Fibroblast of lung (primary cell): Measurements from ENCODE around the gene IL1RAPL2. TPM values are rescaled to one million over a fixed set of nuclear protein-coding genes. Genes with fewer than 3 reads are reported as not detected.
A peak's percentile ranks its signal among the peaks of the same experiment; 100 is the strongest.

Experiments
- DNase-seq, 2 donors: peaks; one replicate each; pipeline versions ENCODE4 v3.0.0 to v3.0.0-alpha.2; 2010; ENCODE audit warnings: low read depth in 2 of 2
- H2AFZ ChIP-seq: 2 replicates; pipeline ENCODE4 v1.5.1; 2012; ENCODE audit warnings: low read length, control low read depth, inconsistent platforms
- H3K27ac ChIP-seq: 2 replicates; pipeline ENCODE4 v1.5.1; 2011; ENCODE audit warnings: low read length, control low read depth; ENCODE audit not compliant: insufficient read depth
- H3K27me3 ChIP-seq: 2 replicates; pipeline ENCODE4 v1.5.1; 2011; ENCODE audit warnings: mild to moderate bottlenecking, low read length; ENCODE audit not compliant: control insufficient read depth, insufficient read depth
- H3K36me3 ChIP-seq: 2 replicates; pipeline ENCODE4 v1.5.1; 2011; ENCODE audit warnings: low read length; ENCODE audit not compliant: control insufficient read depth, insufficient read depth
- H3K4me1 ChIP-seq: 2 replicates; pipeline ENCODE4 v1.5.1; 2011; ENCODE audit warnings: low read length; ENCODE audit not compliant: control insufficient read depth, insufficient read depth; ENCODE audit errors: extremely low read depth
- H3K4me2 ChIP-seq: 2 replicates; pipeline ENCODE4 v1.5.1; 2011; ENCODE audit warnings: low read length, control low read depth; ENCODE audit not compliant: insufficient read depth; ENCODE audit errors: extremely low read depth
- H3K4me3 ChIP-seq, 4 experiments: fragments of 200-600 bp in 1 of 4; sonication (generic) in 1 of 4; replicated peaks in 1 of 4; 2 replicates each; pipeline ENCODE4 v1.5.1; 2011 to 2016; ENCODE audit warnings: low read length in 4 of 4, low read depth in 3 of 4, mild to moderate bottlenecking in 3 of 4, control low read depth in 2 of 4, inconsistent platforms in 1 of 4, mixed read lengths in 1 of 4; ENCODE audit not compliant: insufficient read depth in 1 of 4; ENCODE audit errors: control extremely low read depth in 1 of 4
- H3K79me2 ChIP-seq: 2 replicates; pipeline ENCODE4 v1.5.1; 2012; ENCODE audit warnings: mild to moderate bottlenecking, low read length, inconsistent platforms; ENCODE audit not compliant: control insufficient read depth, insufficient read depth
- H3K9ac ChIP-seq: 2 replicates; pipeline ENCODE4 v1.5.1; 2011; ENCODE audit warnings: mild to moderate bottlenecking, low read length, control low read depth; ENCODE audit not compliant: insufficient read depth
- H3K9me3 ChIP-seq: 2 replicates; pipeline ENCODE4 v1.5.1; 2012; ENCODE audit warnings: low read depth, low read length; ENCODE audit not compliant: control insufficient read depth, insufficient read depth
- H4K20me1 ChIP-seq: 2 replicates; pipeline ENCODE4 v1.5.1; 2011; ENCODE audit warnings: low read length; ENCODE audit not compliant: control insufficient read depth, insufficient read depth; ENCODE audit errors: extremely low read depth
- EZH2 ChIP-seq: IDR thresholded peaks from 2 replicates; pipeline ENCODE4 v1.5.1; 2012; ENCODE audit warnings: low read length, control low read depth, mild to moderate bottlenecking; ENCODE audit errors: missing control alignments
- polyA plus RNA-seq, 2 donors: library from polyadenylated mRNA; depleted of rRNA in 1 of 2; stranded (reverse) in 1 of 2; unstranded in 1 of 2; fragments of >200 nt; gene quantifications; 2 replicates each; pipeline ENCODE4 v1.2.1, GENCODE V29; 2011 to 2012; ENCODE audit warnings: missing spikeins in 1 of 2
- total RNA-seq: library from RNA; depleted of rRNA; stranded (reverse); fragments of >200 nt; gene quantifications from 2 replicates; pipeline ENCODE4 v1.2.1, GENCODE V29; 2014
- TF ChIP-seq, protein P1 (sequence below), 2 donors: IDR thresholded peaks in 1 of 2; conservative IDR thresholded peaks in 1 of 2; 1 replicate in 1 of 2; 2 replicates in 1 of 2; pipeline ENCODE4 v1.5.1; 2011 to 2012; ENCODE audit warnings: low read length in 2 of 2, control low read depth in 1 of 2, inconsistent platforms in 1 of 2, low read depth in 1 of 2, mild to moderate bottlenecking in 1 of 2

Gene IL1RAPL2
- total and polyA plus RNA-seq, 2 donors (not counting 1 experiment from before 2014, with no cell fraction given): 0.22 TPM; not detected in 1

DNA sequence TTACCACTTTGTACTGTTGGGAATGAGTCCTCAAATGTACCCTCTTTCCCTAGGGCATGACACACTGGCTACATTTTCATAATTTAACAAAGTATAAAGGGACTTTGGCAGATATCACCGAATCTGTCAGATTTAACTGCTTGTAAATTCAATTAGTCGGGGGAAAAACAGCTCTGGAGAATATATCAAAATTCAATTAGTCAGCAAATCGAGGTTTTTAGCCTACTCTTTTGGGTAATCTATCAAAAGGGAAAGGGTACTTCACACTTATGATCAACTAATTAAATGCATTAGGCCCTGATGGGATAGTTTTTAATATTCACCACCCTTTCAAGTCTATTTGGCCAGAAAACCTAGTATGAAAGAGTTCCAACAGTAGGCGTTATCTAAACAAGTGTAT, 141.0 kb downstream of the IL1RAPL2 start:
- H3K36me3 ChIP-seq: no peaks in the 10 kb centered on the region
- H3K9me3 ChIP-seq: no peaks in the 10 kb centered on the region
- TF ChIP-seq, protein P1, sequence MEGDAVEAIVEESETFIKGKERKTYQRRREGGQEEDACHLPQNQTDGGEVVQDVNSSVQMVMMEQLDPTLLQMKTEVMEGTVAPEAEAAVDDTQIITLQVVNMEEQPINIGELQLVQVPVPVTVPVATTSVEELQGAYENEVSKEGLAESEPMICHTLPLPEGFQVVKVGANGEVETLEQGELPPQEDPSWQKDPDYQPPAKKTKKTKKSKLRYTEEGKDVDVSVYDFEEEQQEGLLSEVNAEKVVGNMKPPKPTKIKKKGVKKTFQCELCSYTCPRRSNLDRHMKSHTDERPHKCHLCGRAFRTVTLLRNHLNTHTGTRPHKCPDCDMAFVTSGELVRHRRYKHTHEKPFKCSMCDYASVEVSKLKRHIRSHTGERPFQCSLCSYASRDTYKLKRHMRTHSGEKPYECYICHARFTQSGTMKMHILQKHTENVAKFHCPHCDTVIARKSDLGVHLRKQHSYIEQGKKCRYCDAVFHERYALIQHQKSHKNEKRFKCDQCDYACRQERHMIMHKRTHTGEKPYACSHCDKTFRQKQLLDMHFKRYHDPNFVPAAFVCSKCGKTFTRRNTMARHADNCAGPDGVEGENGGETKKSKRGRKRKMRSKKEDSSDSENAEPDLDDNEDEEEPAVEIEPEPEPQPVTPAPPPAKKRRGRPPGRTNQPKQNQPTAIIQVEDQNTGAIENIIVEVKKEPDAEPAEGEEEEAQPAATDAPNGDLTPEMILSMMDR (conservative IDR thresholded peaks at IDR 0.05 in 1 of 2, IDR thresholded peaks at IDR 0.05 in 1 of 2; ENCODE audit: low read depth in 1 of 2, low read length in 2 of 2): no peak
- TF ChIP-seq EZH2: no peak
- H2AFZ ChIP-seq: no peak overlapping the region
- no peaks in the 10 kb centered on the region for H3K4me1 ChIP-seq
- no peak overlapping the region for H3K4me2 ChIP-seq
- no peak overlapping the region for H3K27ac ChIP-seq
- H3K4me3 ChIP-seq: no peak overlapping the region
- no peak overlapping the region for H3K9ac ChIP-seq
- peaks cover 2% of the 10 kb centered on the region for H4K20me1 ChIP-seq
- DNase-seq: no peak
- H3K79me2 ChIP-seq: no peaks in the 10 kb centered on the region
- no peaks in the 10 kb centered on the region for H3K27me3 ChIP-seq

DNA sequence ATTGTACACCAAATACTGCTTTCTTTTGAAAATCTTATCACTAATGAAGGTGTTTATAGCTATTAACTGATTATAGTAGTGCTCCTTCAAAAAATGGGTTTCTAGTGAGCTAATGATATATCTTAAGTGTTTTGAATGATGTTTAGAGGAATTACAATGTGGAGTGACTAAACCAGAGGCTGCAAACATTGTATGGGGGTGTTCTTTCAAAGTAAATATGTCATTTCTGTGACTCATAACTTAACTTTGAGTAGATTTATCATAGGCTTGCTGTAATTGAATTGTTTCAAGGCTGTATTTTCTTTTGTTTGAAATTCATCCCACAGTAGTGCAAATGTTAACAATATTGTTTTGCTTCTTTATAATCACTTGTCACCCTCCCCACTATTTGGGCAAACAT, 141.6 kb downstream of the IL1RAPL2 start:
- Histone ChIP-seq H3K27me3 (no peaks in the 10 kb centered on the region), H3K9me3 (no peaks in the 10 kb centered on the region), H3K36me3 (no peaks in the 10 kb centered on the region), H3K27ac (no peak overlapping the region), H4K20me1 (no peaks in the 10 kb centered on the region), H3K79me2 (no peaks in the 10 kb centered on the region), H3K4me2 (no peak overlapping the region), H3K4me1 (no peaks in the 10 kb centered on the region), H3K9ac (no peak overlapping the region), H3K4me3 (no peak overlapping the region), H2AFZ (no peak overlapping the region)
- TF ChIP-seq, protein P1 (conservative IDR thresholded peaks at IDR 0.05 in 1 of 2, IDR thresholded peaks at IDR 0.05 in 1 of 2; ENCODE audit: low read depth in 1 of 2, low read length in 2 of 2): no peak
- no peak for TF ChIP-seq EZH2
- DNase-seq: peak in 1 of 2 donors; percentile 9

DNA sequence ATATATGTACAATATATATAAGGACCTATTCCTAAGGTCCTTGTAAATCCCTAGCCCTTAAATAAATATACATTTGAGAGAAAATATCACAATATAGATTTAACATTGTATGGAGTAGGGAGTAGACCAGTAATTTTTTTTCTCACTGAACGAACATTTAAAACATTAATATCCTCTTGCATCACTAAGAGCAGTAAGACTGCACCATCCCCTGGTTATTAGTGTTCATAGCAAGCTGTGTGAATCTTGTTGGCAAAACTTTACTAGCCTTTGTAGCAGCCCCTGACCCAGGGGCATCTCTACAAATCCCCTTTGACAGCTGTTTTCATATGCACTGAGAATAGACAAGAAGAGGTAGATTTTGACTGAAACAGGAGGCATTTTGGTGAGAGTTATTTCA, 146.5 kb downstream of the IL1RAPL2 start:
- H3K27me3 ChIP-seq: no peaks in the 10 kb centered on the region
- no peak for TF ChIP-seq EZH2
- TF ChIP-seq, protein P1 (conservative IDR thresholded peaks at IDR 0.05 in 1 of 2, IDR thresholded peaks at IDR 0.05 in 1 of 2; ENCODE audit: low read depth in 1 of 2, low read length in 2 of 2): no peak
- no peaks in the 10 kb centered on the region for H3K36me3 ChIP-seq
- H3K4me1 ChIP-seq: no peaks in the 10 kb centered on the region
- no peak overlapping the region for H3K4me3 ChIP-seq
- no peak overlapping the region for H3K9ac ChIP-seq
- H2AFZ ChIP-seq: no peak overlapping the region
- no peak overlapping the region for H3K4me2 ChIP-seq
- H3K9me3 ChIP-seq: no peaks in the 10 kb centered on the region
- no peak overlapping the region for H3K27ac ChIP-seq
- H4K20me1 ChIP-seq: no peaks in the 10 kb centered on the region
- DNase-seq: no peak
- H3K79me2 ChIP-seq: no peaks in the 10 kb centered on the region
